ENCODE measurements around the gene ACTRT1. TPM values are rescaled to one million over a fixed set of nuclear protein-coding genes. Genes with fewer than 3 reads are reported as not detected.

ACTRT1 gene
- total RNA-seq, 4 donors from 2014 or later: not detected

DNA sequence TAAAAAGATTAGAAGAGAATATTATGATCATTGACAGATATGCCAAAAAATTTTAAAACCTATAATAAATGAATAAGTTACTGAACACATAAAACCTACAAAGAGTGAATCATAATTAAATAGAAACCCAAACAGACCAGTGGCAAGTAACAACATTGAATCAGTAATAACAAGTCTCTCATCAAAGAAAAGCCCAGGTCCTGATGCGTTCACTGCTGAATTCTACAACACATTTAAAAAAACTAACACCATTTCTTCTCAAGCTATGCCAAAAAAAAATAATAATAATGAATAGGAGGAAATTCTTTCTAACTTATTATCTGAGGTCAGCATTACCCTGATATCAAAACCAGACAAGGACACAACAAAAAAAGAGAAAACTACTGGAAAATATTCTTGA is 30.6 kb downstream of the ACTRT1 start:
- H3K4me1 ChIP-seq: no peaks in the 10 kb centered on the region
- DNase-seq: no peak
- no peaks in the 10 kb centered on the region for H3K9me3 ChIP-seq
- no peak overlapping the region for H3K27ac ChIP-seq
- H3K36me3 ChIP-seq: no peaks in the 10 kb centered on the region
- intact Hi-C loops (cut with DNase I; ENCODE audit: low total_unique reads): no loop called here
- H3K4me3 ChIP-seq: no peak overlapping the region
- H3K27me3 ChIP-seq: no peaks in the 10 kb centered on the region
- TF ChIP-seq, protein P1, sequence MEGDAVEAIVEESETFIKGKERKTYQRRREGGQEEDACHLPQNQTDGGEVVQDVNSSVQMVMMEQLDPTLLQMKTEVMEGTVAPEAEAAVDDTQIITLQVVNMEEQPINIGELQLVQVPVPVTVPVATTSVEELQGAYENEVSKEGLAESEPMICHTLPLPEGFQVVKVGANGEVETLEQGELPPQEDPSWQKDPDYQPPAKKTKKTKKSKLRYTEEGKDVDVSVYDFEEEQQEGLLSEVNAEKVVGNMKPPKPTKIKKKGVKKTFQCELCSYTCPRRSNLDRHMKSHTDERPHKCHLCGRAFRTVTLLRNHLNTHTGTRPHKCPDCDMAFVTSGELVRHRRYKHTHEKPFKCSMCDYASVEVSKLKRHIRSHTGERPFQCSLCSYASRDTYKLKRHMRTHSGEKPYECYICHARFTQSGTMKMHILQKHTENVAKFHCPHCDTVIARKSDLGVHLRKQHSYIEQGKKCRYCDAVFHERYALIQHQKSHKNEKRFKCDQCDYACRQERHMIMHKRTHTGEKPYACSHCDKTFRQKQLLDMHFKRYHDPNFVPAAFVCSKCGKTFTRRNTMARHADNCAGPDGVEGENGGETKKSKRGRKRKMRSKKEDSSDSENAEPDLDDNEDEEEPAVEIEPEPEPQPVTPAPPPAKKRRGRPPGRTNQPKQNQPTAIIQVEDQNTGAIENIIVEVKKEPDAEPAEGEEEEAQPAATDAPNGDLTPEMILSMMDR (IDR thresholded peaks at IDR 0.05): no peak
- TF ChIP-seq POLR2A (IDR thresholded peaks at IDR 0.05): no peak

DNA sequence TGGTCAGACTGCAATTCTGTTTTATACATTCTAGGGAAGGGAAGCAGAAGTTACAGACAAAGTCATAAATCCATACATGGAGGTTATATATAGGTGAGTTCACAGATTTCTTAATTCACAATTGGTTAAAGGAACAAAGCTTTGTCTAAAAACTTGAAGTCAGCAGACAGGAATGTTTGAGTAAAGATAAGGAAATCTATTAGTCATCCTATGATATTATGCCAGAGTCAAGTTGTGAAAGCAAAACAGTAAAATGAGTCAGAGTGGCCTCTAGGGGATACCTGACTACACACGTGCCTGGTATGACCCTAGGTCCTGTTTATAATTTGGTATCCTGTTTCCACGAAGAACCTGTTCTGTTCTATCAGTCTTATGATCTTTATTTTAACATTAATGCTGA is 31.5 kb downstream of the ACTRT1 start:
- Histone ChIP-seq H3K36me3 (no peaks in the 10 kb centered on the region), H3K9me3 (no peaks in the 10 kb centered on the region), H3K4me3 (no peak overlapping the region), H3K4me1 (no peaks in the 10 kb centered on the region), H3K27ac (no peak overlapping the region), H3K27me3 (no peaks in the 10 kb centered on the region)
- DNase-seq: no peak
- intact Hi-C loops (cut with DNase I; ENCODE audit: low total_unique reads): no loop called here
- no peak for TF ChIP-seq POLR2A (IDR thresholded peaks at IDR 0.05)
- TF ChIP-seq, protein P1 (IDR thresholded peaks at IDR 0.05): no peak

DNA sequence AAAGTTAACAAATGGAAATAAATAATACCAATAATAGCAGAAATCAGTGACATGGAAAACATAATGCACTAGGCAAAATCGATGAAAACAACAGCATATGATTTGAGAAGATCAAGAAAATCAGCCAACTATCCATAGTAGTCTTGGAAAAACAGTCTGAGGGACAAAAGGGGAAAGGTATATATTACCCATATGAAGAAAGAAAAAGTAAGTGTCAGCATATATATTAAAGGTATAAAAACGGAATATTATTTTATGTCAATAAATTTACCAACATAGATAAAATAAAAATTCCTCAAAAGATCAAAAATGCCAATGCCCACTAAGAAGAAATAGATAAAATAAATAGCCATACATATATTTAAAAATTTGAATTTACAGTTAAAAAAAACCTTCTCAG is 33.0 kb downstream of the ACTRT1 start:
- H3K9me3 ChIP-seq: no peaks in the 10 kb centered on the region
- no peak overlapping the region for H3K27ac ChIP-seq
- TF ChIP-seq, protein P1 (IDR thresholded peaks at IDR 0.05): no peak
- no peak for TF ChIP-seq POLR2A (IDR thresholded peaks at IDR 0.05)
- no peak overlapping the region for H3K4me3 ChIP-seq
- H3K36me3 ChIP-seq: no peaks in the 10 kb centered on the region
- no peaks in the 10 kb centered on the region for H3K4me1 ChIP-seq
- H3K27me3 ChIP-seq: no peaks in the 10 kb centered on the region
- intact Hi-C loops (cut with DNase I; ENCODE audit: low total_unique reads): no loop called here
- DNase-seq: no peak

DNA sequence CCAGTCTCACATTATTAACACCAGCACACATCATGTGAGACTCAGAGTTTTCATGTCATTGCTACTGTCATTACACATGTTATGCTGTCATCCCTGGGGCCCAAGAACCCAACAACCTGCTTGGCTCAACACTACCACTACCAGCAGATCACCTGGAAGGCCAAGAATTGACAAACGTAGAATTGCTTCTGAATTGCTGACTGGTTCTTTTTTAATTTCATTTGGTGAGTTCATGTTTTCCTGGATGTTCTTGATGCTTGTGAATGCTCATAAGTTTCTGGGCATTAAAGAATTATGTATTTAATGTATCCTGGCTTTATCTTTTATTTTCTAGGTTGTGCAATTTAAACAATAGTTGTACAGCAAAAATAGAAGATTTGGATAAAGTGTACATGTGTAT is 40.2 kb downstream of the ACTRT1 start:
- Histone ChIP-seq H3K4me1 (no peaks in the 10 kb centered on the region), H3K4me3 (no peak overlapping the region), H3K27me3 (peaks cover 0 to 5% of the 10 kb centered on the region in 2 donors), H3K27ac (no peak overlapping the region), H3K36me3 (no peaks in the 10 kb centered on the region), H3K9me3 (no peaks in the 10 kb centered on the region)
- TF ChIP-seq, protein P1 (IDR thresholded peaks at IDR 0.05): no peak
- no peak for TF ChIP-seq POLR2A (IDR thresholded peaks at IDR 0.05)
- intact Hi-C loops (cut with DNase I; ENCODE audit: low total_unique reads): no loop called here
- no peak for DNase-seq

DNA sequence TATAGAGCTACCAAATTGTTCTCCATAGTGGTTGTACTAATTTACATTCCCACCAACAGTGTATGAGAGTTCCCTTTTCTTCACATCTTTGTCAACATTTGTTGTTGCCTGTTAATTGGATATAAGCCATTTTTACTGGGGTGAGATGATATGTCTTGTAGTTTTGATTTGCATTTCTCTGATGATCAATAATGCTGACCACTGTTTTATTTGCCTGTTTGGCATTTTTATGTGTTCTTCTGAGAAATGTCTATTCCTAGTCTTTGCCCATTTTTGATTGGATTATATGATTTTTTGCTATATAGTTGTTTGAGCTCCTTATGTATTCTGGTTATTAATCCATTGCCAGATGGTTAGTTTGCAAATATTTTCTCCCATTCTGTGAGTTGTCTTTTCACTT is 44.3 kb downstream of the ACTRT1 start:
- no peak overlapping the region for H3K4me3 ChIP-seq
- no peaks in the 10 kb centered on the region for H3K27me3 ChIP-seq
- H3K27ac ChIP-seq: no peak overlapping the region
- no peaks in the 10 kb centered on the region for H3K36me3 ChIP-seq
- no peak for DNase-seq
- intact Hi-C loops (cut with DNase I; ENCODE audit: low total_unique reads): no loop called here
- no peaks in the 10 kb centered on the region for H3K9me3 ChIP-seq
- TF ChIP-seq POLR2A (IDR thresholded peaks at IDR 0.05): no peak
- TF ChIP-seq, protein P1 (IDR thresholded peaks at IDR 0.05): no peak
- H3K4me1 ChIP-seq: no peaks in the 10 kb centered on the region

All from uterus (tissue), 4 donors.